Regular cardiac myocyte (primary cell): ENCODE data around the gene PVALB. TPM values are rescaled to one million over a fixed set of nuclear protein-coding genes. Genes with fewer than 3 reads are reported as not detected.

ENCODE experiments used
- total RNA-seq: library from RNA; depleted of rRNA; stranded (reverse); fragments of >200 nt; gene quantifications from 2 replicates; pipeline ENCODE4 v1.2.3, GENCODE V29; 2014

Gene PVALB, protein sequence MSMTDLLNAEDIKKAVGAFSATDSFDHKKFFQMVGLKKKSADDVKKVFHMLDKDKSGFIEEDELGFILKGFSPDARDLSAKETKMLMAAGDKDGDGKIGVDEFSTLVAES
- total RNA-seq = not detected in 2 replicates

DNA sequence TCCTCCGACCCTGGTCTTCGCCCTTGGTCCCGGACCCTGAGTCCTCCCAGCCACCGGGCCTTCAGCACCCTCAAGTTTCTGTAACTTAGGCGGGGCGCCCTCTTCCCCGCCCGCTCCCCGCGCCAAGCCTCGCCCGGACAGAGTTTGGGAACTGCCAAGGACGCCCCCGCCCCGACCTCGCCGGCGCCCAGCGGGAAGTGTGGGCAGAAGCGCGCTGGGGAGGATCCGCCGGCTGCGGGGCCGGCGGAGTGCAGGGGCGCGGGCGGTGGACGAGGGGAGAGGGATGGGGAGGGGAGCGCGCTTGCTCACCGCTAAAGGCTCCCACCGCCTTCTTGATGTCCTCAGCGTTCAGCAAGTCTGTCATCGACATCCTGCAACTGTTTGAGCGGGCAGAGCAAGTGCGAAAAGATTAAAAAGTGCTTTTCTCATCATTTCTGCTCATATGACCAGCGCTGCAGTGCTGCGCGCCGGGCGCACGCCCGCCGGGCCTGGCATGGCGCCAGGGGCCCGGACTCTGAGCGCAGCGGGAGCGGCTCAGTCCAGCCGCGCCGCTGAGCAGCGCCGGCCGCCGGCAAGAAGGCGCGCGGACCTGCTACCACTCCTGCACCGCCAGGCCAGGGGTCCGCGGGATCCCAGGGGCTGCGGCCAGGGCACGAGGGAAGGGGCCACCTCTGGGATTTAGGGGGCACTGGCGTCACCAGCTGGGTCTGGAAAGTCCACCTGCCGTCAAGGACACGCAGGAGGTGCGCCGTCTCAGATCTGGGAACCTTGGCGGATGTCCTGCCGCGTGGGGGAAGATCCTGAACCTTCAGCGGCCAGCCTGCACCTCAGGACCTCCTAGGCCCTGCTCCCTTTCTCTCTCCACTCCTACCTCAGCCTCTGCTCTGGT is at the start of gene PVALB:
TSS of gene PVALB (minus strand) at position 400 of the 889 bp plus-strand sequence. CDS start at position 370, 30 bp downstream.

DNA sequence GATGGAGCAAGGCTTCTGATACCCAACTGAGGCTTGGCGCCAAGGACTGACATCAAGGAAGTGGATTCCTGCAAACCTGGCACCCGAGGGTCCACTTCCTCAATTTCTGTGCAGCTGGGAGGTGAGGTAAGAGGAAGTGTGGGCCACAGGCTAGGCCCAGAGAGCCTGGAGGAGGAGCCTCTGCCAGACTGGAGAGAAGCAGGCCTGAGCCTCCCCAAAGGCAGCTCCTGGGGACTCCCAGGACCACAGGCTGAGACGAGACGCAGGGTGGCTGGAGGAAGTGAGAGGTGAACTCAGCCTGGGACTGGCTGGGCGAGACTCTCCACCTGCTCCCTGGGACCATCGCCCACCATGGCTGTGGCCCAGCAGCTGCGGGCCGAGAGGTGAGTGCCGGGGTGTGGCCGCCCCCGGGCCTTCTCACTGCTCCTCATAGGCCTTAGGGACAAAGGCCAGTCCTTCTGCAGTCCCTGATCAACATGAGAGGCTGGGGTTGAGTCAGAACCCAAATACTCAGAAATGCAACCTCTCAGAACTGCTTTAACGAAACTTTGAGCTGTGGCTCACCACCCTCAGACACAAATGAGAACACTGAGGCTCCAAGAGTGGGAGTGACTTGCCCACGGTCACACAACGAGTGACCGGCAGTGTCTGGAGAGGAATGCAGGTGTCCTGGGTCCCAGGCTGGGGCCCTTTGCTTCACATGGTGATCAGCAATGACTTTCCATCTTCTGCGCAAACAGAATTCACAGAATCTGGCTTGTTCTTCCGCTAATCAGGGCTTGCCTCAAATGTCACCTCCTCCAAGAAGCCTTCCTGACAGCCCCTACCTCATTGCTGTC is 44.2 kb upstream of the PVALB start, which contains the start of gene NCF4:
TSS of gene NCF4 (plus strand) at position 186 of the 839 bp plus-strand sequence. CDS start at position 352, 166 bp downstream.

DNA sequence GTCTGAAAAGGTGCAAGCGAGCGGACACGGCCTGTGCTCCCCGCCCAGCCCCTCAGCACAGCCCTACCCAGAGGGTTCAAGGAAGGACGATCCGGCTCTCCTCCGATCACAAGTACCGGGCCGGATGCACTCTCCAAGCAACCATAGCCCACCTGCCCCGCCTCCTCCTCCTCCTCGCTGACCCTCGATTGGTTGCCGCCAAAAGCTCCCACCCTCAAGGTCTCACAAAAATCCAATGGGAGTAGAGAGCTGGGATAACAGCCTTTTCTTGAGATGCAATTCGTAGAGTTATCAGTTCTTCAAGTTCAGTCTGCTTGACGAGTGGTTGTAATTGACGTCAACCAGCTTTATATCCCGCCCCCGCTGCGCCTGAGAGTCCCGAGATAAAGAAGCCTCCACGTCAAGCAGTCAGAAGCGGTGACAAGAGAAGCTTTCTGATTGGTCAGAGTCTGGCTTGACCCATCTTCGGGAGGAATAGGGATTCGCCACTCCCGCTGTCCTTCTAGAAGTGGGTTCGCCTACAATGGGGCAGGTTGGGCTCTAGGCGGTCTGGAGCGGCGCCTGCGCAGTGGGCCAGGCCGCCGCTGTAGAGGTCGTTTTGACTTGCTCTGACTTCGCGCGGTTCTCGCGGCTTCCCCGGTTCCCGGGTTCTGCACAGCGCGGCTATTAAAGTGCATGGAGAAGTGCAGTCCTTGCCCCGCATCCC is 40.7 kb downstream of the PVALB start, which contains the start of gene IFT27:
TSS of gene IFT27 (minus strand) at position 156 of the 706 bp plus-strand sequence. CDS start 412 bp downstream, outside the sequence.

Other genes with a start within 250 kb of the PVALB start
- not detected in 2 replicates for gene CACNG2, start 113.3 kb downstream of the PVALB start, total RNA-seq
- gene IFT27, start 40.9 kb downstream of the PVALB start, total RNA-seq = 19.6 and 19.7 TPM in 2 replicates
- gene NCF4, start 44.0 kb upstream of the PVALB start, total RNA-seq = under 0.01 TPM in 1 of 2 replicates, not detected in the other
- 1.3 and 4.5 TPM in 2 replicates for gene CSF2RB, start 96.6 kb upstream of the PVALB start, total RNA-seq
- 35.2 and 47.0 TPM in 2 replicates for gene TST, start 202.4 kb upstream of the PVALB start, total RNA-seq
- gene MPST, start 202.7 kb upstream of the PVALB start, total RNA-seq = 60.9 and 62.7 TPM in 2 replicates
- gene KCTD17, start 234.7 kb upstream of the PVALB start, total RNA-seq = 20.0 and 35.7 TPM in 2 replicates